ENCODE measurements around the gene ZNF282.
"Not testable (repeated sequence)": the region's sequence is repeated elsewhere in the genome, so short reads cannot be mapped to it uniquely, and the experiment has no call there.

ZNF282 gene

GRCh38 chr7:149225656-149226055 is 30.3 kb downstream of the ZNF282 start:
- DNase-seq: no peak

- not testable (repeated sequence) for DNase-seq
Observed at GRCh38 chr7:149226366-149226765, 31.0 kb downstream of the ZNF282 start.

- no peak for DNase-seq
Observed at GRCh38 chr7:149226840-149227494, 31.6 kb downstream of the ZNF282 start.

GRCh38 chr7:149228831-149229471 is 33.6 kb downstream of the ZNF282 start:
- no peak for DNase-seq

GRCh38 chr7:149229526-149229925 is 34.2 kb downstream of the ZNF282 start:
- DNase-seq: no peak

GRCh38 chr7:149232362-149232761 is 37.0 kb downstream of the ZNF282 start:
- no peak for DNase-seq

GRCh38 chr7:149233655-149234204 is 38.4 kb downstream of the ZNF282 start:
- DNase-seq: not testable (repeated sequence)

GRCh38 chr7:149237502-149237901 is 42.2 kb downstream of the ZNF282 start:
- DNase-seq: no peak

- DNase-seq: no peak
Observed at GRCh38 chr7:149238051-149238450, 42.7 kb downstream of the ZNF282 start.

- DNase-seq: peak; percentile 81
Observed at GRCh38 chr7:149239345-149240143, 44.2 kb downstream of the ZNF282 start, which contains the start of gene ZNF212. Gene ZNF212 (plus strand): TSS chr7:149239651. CDS start chr7:149239779, 128 bp downstream.

- DNase-seq: no peak
Observed at GRCh38 chr7:149240637-149241036, 45.3 kb downstream of the ZNF282 start.

- DNase-seq: no peak
Observed at GRCh38 chr7:149241696-149242095, 46.4 kb downstream of the ZNF282 start.

GRCh38 chr7:149245244-149245643 is 49.9 kb downstream of the ZNF282 start:
- no peak for DNase-seq

GRCh38 chr7:149245744-149246143 is 50.4 kb downstream of the ZNF282 start:
- DNase-seq: no peak

- DNase-seq: no peak
Observed at GRCh38 chr7:149248777-149249176, 53.4 kb downstream of the ZNF282 start.

GRCh38 chr7:149250151-149250550 is 54.8 kb downstream of the ZNF282 start:
- not testable (repeated sequence) for DNase-seq

- DNase-seq: not testable (repeated sequence)
Observed at GRCh38 chr7:149251518-149251917, 56.2 kb downstream of the ZNF282 start.

- DNase-seq: no peak
Observed at GRCh38 chr7:149252378-149252777, 57.0 kb downstream of the ZNF282 start.

GRCh38 chr7:149253665-149254064 is 58.3 kb downstream of the ZNF282 start:
- no peak for DNase-seq

- DNase-seq: no peak
Observed at GRCh38 chr7:149254181-149254858, 59.0 kb downstream of the ZNF282 start.

GRCh38 chr7:149255174-149255573 is 59.8 kb downstream of the ZNF282 start:
- no peak for DNase-seq

GRCh38 chr7:149256568-149256967 is 61.2 kb downstream of the ZNF282 start:
- no peak for DNase-seq

- no peak for DNase-seq
Observed at GRCh38 chr7:149257146-149257545, 61.8 kb downstream of the ZNF282 start.
